HepG2 (cell line): Measurements from ENCODE around the gene AGAP1. TPM values are rescaled to one million over a fixed set of nuclear protein-coding genes. Genes with fewer than 3 reads are reported as not detected.
A peak's percentile ranks its signal among the peaks of the same experiment; 100 is the strongest.

ENCODE experiments used
- BRD4 ChIP-seq: sonication (generic); formaldehyde crosslinking; IDR thresholded peaks from 2 replicates; pipeline ENCODE4 v1.4.0; 2020; ENCODE audit warnings: missing genetic modification reagents
- CREBL2 ChIP-seq: sonication (generic); formaldehyde crosslinking; IDR thresholded peaks from 2 replicates; pipeline ENCODE4 v1.8.1; 2023; ENCODE audit warnings: missing genetic modification reagents, mild to moderate bottlenecking, borderline replicate concordance
- ELF1 ChIP-seq: sonication (generic); formaldehyde crosslinking; IDR thresholded peaks from 2 replicates; pipeline ENCODE4 v1.4.0; 2020; ENCODE audit warnings: missing genetic modification reagents
- KLF15 ChIP-seq: sonication (generic); formaldehyde crosslinking; IDR thresholded peaks from 2 replicates; pipeline ENCODE4 v1.8.1; 2023; ENCODE audit warnings: borderline replicate concordance, mild to moderate bottlenecking, inconsistent platforms, missing genetic modification reagents, mixed read lengths
- MAX ChIP-seq: IDR thresholded peaks from 2 replicates; pipeline ENCODE4 v1.6.1; 2012; ENCODE audit warnings: inconsistent platforms
- PPARG ChIP-seq: conservative IDR thresholded peaks from 2 replicates; pipeline ENCODE4 v1.6.1; 2016; ENCODE audit warnings: missing biosample characterization, missing genetic modification reagents
- SOX13 ChIP-seq, 3 experiments: fragments of 450-650 bp in 1 of 3; sonication (generic) in 1 of 3; formaldehyde crosslinking in 1 of 3; IDR thresholded peaks in 2 of 3; conservative IDR thresholded peaks in 1 of 3; 2 replicates each; pipeline versions ENCODE4 v1.5.0 to v1.6.1; 2016 to 2020; ENCODE audit warnings: antibody characterized with exemption in 1 of 3, mild to moderate bottlenecking in 1 of 3, missing compliant biosample characterization in 1 of 3, missing genetic modification reagents in 1 of 3, moderate library complexity in 1 of 3
- SP5 ChIP-seq: IDR thresholded peaks from 2 replicates; pipeline ENCODE4 v1.6.1; 2016; ENCODE audit warnings: low read depth, borderline replicate concordance
- SRSF1 ChIP-seq: fragments of 200-400 bp; formaldehyde crosslinking; optimal IDR thresholded peaks from 2 replicates; pipeline ENCODE3; 2017; ENCODE audit warnings: mild to moderate bottlenecking, low read depth, low read length, moderate library complexity
- ZBTB37 ChIP-seq: sonication (generic); formaldehyde crosslinking; IDR thresholded peaks from 2 replicates; pipeline ENCODE4 v1.4.0; 2020; ENCODE audit warnings: mild to moderate bottlenecking, missing genetic modification reagents
- ZFP82 ChIP-seq: sonication (generic); formaldehyde crosslinking; IDR thresholded peaks from 2 replicates; pipeline ENCODE4 v1.5.1; 2020; ENCODE audit warnings: mild to moderate bottlenecking, missing genetic modification reagents, borderline replicate concordance
- ZNF33B ChIP-seq: sonication (generic); formaldehyde crosslinking; IDR thresholded peaks from 2 replicates; pipeline ENCODE4 v1.5.1; 2020; ENCODE audit warnings: mild to moderate bottlenecking, missing genetic modification reagents
- ZNF605 ChIP-seq: sonication (generic); formaldehyde crosslinking; IDR thresholded peaks from 2 replicates; pipeline ENCODE4 v1.8.0; 2022; ENCODE audit warnings: mild to moderate bottlenecking, missing genetic modification reagents
- ZNF609 ChIP-seq: sonication (generic); formaldehyde crosslinking; IDR thresholded peaks from 2 replicates; pipeline ENCODE4 v1.4.0; 2020; ENCODE audit warnings: mild to moderate bottlenecking, missing genetic modification reagents, borderline replicate concordance
- ZNF614 ChIP-seq: IDR thresholded peaks from 2 replicates; pipeline ENCODE4 v1.6.1; 2018; ENCODE audit warnings: missing biosample characterization, missing genetic modification reagents, inconsistent platforms, borderline replicate concordance
- ZNF747 ChIP-seq: sonication (generic); formaldehyde crosslinking; IDR thresholded peaks from 2 replicates; pipeline ENCODE4 v1.8.1; 2023; ENCODE audit warnings: missing genetic modification reagents, mild to moderate bottlenecking, borderline replicate concordance
- ZNF766 ChIP-seq: sonication (generic); formaldehyde crosslinking; IDR thresholded peaks from 2 replicates; pipeline ENCODE4 v1.5.0; 2020; ENCODE audit warnings: missing genetic modification reagents, borderline replicate concordance
- ZNF770 ChIP-seq: sonication (generic); formaldehyde crosslinking; IDR thresholded peaks from 2 replicates; pipeline ENCODE4 v1.5.0; 2020; ENCODE audit warnings: mild to moderate bottlenecking, missing genetic modification reagents
- ZNF782 ChIP-seq: sonication (generic); formaldehyde crosslinking; IDR thresholded peaks from 2 replicates; pipeline ENCODE4 v1.4.0; 2020; ENCODE audit warnings: missing genetic modification reagents, mild to moderate bottlenecking, borderline replicate concordance
- ZNF83 ChIP-seq: sonication (generic); formaldehyde crosslinking; IDR thresholded peaks from 2 replicates; pipeline ENCODE4 v1.4.0; 2020; ENCODE audit warnings: missing genetic modification reagents, mild to moderate bottlenecking, borderline replicate concordance
- ZNF879 ChIP-seq: sonication (generic); formaldehyde crosslinking; IDR thresholded peaks from 2 replicates; pipeline ENCODE4 v1.8.1; 2023; ENCODE audit warnings: missing genetic modification reagents
- polyA plus RNA-seq, 8 experiments: library from polyadenylated mRNA; depleted of rRNA in 3 of 8; stranded (reverse) in 7 of 8; unstranded in 1 of 8; fragments of >200 nt; fragmentation: Illumina TruSeq in 4 of 8; extraction: Trizol in 4 of 8; gene quantifications; 2 replicates each; pipeline versions ENCODE4 v1.2.1 to v1.2.3, GENCODE V29; 2011 to 2016; ENCODE audit warnings: low read depth in 4 of 8, missing spikeins in 1 of 8, mixed read lengths in 1 of 8; ENCODE audit not compliant: insufficient read depth in 1 of 8
- total RNA-seq, 5 experiments: library from RNA; depleted of rRNA; stranded (reverse); fragments of >200 nt; fragmentation: Illumina TruSeq; extraction: Trizol; gene quantifications; 2 replicates each; pipeline ENCODE4 v1.2.3, GENCODE V29; 2016; ENCODE audit warnings: low read depth in 1 of 5

AGAP1 gene
- total and polyA plus RNA-seq, 2 of the 13 experiments (the other 11 are each of a cell fraction or from before 2014, with no cell fraction given) = 21.2 to 32.7 TPM

GRCh38 chr2:235493402-235493774 lies 455 bp upstream of the AGAP1 start (continued):
- TF ChIP-seq ZBTB37 (CRISPR knock-in tag) = 0 out of 2 replicates have a peak, but pooled peaks have one; percentile 13
- TF ChIP-seq BRD4 (CRISPR knock-in tag) = no peak
- 0 out of 2 replicates have a peak, but pooled peaks have one; percentile 56 for TF ChIP-seq ZNF83 (CRISPR knock-in tag)
- TF ChIP-seq ZNF605 (CRISPR knock-in tag) = 0 out of 2 replicates have a peak, but pooled peaks have one; percentile 44
- 0 out of 2 replicates have a peak, but pooled peaks have one; percentile 64 for TF ChIP-seq ZNF766 (CRISPR knock-in tag)
- peak; percentile 54 for TF ChIP-seq SRSF1
- no peak for TF ChIP-seq PPARG (CRISPR knock-in tag)
- no peak for TF ChIP-seq ZNF609
- TF ChIP-seq ZNF782 (CRISPR knock-in tag) = no peak
- 0 out of 2 replicates have a peak, but pooled peaks have one; percentile 60 for TF ChIP-seq ZNF33B (CRISPR knock-in tag)
- TF ChIP-seq ZNF747 (CRISPR knock-in tag) = no peak
- no peak for TF ChIP-seq SOX13 (IDR thresholded peaks at IDR 0.05)
- TF ChIP-seq SOX13 (CRISPR knock-in tag; conservative IDR thresholded peaks at IDR 0.05 in 1 of 2, IDR thresholded peaks at IDR 0.05 in 1 of 2) = 0 out of 4 replicates have a peak, but pooled peaks of 1 of the 2 experiments have one; percentile 2
- TF ChIP-seq ZFP82 (CRISPR knock-in tag) = peak; percentile 41; the same call in 1 of the 2 replicates
- TF ChIP-seq SP5 (CRISPR knock-in tag) = 0 out of 2 replicates have a peak, but pooled peaks have one; percentile 6
- 0 out of 2 replicates have a peak, but pooled peaks have one; percentile 8 for TF ChIP-seq ELF1 (CRISPR knock-in tag)
- TF ChIP-seq ZNF879 (CRISPR knock-in tag) = no peak
- TF ChIP-seq CREBL2 (CRISPR knock-in tag) = no peak
- peak; percentile 95 for TF ChIP-seq ZNF770 (CRISPR knock-in tag)
- peak; percentile 18; the same call in 1 of the 2 replicates for TF ChIP-seq ZNF614 (CRISPR knock-in tag)
- TF ChIP-seq KLF15 (CRISPR knock-in tag) = no peak
- TF ChIP-seq MAX = no peak
